Measurements from ENCODE around the gene HPCAL1.

HPCAL1 gene

GRCh38 chr2:10372203-10372861 lies 69.6 kb downstream of the HPCAL1 start:
- DNase-seq = no peak

- no peak for DNase-seq
Measured at GRCh38 chr2:10372862-10373240, 70.1 kb downstream of the HPCAL1 start.

- DNase-seq = no peak
Measured at GRCh38 chr2:10373931-10374330, 71.2 kb downstream of the HPCAL1 start.

GRCh38 chr2:10374362-10374943 lies 71.7 kb downstream of the HPCAL1 start:
- no peak for DNase-seq

GRCh38 chr2:10375570-10376281 lies 73.0 kb downstream of the HPCAL1 start:
- no peak for DNase-seq

GRCh38 chr2:10377052-10377746 lies 74.5 kb downstream of the HPCAL1 start:
- DNase-seq = no peak

- DNase-seq = no peak
Measured at GRCh38 chr2:10377747-10378085, 75.0 kb downstream of the HPCAL1 start.

- no peak for DNase-seq
Measured at GRCh38 chr2:10378189-10378588, 75.5 kb downstream of the HPCAL1 start.

GRCh38 chr2:10380048-10380926 lies 77.6 kb downstream of the HPCAL1 start:
- DNase-seq = no peak

- DNase-seq = no peak
Measured at GRCh38 chr2:10381997-10382353, 79.3 kb downstream of the HPCAL1 start.

- peak; percentile 32 for DNase-seq
Measured at GRCh38 chr2:10382354-10383061, 79.8 kb downstream of the HPCAL1 start.

GRCh38 chr2:10383960-10384734 lies 81.4 kb downstream of the HPCAL1 start:
- no peak for DNase-seq

GRCh38 chr2:10385501-10385900 lies 82.8 kb downstream of the HPCAL1 start:
- DNase-seq = no peak

GRCh38 chr2:10385933-10386773 lies 83.4 kb downstream of the HPCAL1 start:
- DNase-seq = no peak

- DNase-seq = no peak
Measured at GRCh38 chr2:10387033-10387432, 84.3 kb downstream of the HPCAL1 start.

- no peak for DNase-seq
Measured at GRCh38 chr2:10388954-10389560, 86.4 kb downstream of the HPCAL1 start.

- no peak for DNase-seq
Measured at GRCh38 chr2:10389573-10389972, 86.9 kb downstream of the HPCAL1 start.

GRCh38 chr2:10390369-10390801 lies 87.7 kb downstream of the HPCAL1 start:
- no peak for DNase-seq

- no peak for DNase-seq
Measured at GRCh38 chr2:10392100-10392499, 89.4 kb downstream of the HPCAL1 start.

GRCh38 chr2:10392548-10392947 lies 89.8 kb downstream of the HPCAL1 start:
- no peak for DNase-seq
